Measurements from ENCODE around the gene MRPS22. TPM values are rescaled to one million over a fixed set of nuclear protein-coding genes. Genes with fewer than 3 reads are reported as not detected.
"Not testable (repeated sequence)": the region's sequence is repeated elsewhere in the genome, so short reads cannot be mapped to it uniquely, and the experiment has no call there.

Gene MRPS22
- total RNA-seq, 2 donors from 2014 or later, result 34.1 to 37.8 TPM

- 87% methylated on average over 4 of the region's 4 CpGs for WGBS
- Histone ChIP-seq H3K4me3 (no peak overlapping the region), H3K27ac (no peak overlapping the region), H3K4me1 (replicated peaks) (no peaks in the 10 kb centered on the region), H3K9me3 (no peaks in the 10 kb centered on the region), H3K36me3 (no peaks in the 10 kb centered on the region), H3K27me3 (replicated peaks; ENCODE audit: insufficient read depth) (no peaks in the 10 kb centered on the region)
- intact Hi-C loops (cut with DNase I), result loop anchor here (2.0 to 5.0 kb wide), 2 partner anchors 218 to 391 kb away; no protein-coding TSS in a partner anchor
- DNase-seq (ENCODE audit: low spot score), result no peak
- TF ChIP-seq POLR2A (IDR thresholded peaks at IDR 0.05) (no peak), POLR2AphosphoS5 (IDR thresholded peaks at IDR 0.05) (no peak)
- TF ChIP-seq, protein P1, sequence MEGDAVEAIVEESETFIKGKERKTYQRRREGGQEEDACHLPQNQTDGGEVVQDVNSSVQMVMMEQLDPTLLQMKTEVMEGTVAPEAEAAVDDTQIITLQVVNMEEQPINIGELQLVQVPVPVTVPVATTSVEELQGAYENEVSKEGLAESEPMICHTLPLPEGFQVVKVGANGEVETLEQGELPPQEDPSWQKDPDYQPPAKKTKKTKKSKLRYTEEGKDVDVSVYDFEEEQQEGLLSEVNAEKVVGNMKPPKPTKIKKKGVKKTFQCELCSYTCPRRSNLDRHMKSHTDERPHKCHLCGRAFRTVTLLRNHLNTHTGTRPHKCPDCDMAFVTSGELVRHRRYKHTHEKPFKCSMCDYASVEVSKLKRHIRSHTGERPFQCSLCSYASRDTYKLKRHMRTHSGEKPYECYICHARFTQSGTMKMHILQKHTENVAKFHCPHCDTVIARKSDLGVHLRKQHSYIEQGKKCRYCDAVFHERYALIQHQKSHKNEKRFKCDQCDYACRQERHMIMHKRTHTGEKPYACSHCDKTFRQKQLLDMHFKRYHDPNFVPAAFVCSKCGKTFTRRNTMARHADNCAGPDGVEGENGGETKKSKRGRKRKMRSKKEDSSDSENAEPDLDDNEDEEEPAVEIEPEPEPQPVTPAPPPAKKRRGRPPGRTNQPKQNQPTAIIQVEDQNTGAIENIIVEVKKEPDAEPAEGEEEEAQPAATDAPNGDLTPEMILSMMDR (IDR thresholded peaks at IDR 0.05), result no peak
Measured at GRCh38 chr3:139328356-139328755, 15.5 kb upstream of the MRPS22 start.

DNA sequence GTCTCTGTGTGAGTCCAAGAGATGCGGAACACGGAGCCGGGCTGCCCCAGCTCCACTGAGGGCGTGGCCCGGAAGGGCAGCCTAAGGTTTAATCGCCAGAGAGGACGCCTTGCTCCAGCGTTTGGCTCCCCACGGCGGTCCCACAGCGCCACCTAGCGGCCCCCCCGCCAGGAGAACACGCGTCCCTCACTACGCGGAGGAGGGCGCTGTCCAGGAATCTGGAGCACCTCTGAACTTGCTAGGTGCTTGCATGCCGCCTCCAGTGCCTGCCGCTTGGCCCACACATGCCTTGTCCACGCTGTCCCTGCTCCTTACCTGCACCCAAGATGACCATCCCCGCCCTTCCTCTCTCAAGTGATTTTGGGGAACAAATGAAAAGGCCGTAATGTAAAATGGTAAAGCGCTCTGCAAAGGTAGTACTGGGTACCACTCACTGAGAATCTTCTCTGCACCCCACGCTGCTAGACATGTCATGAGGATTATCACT lies 14.4 kb upstream of the MRPS22 start:
- whole genome bisulfite sequencing, result 13% methylated on average over 19 of the region's 25 CpGs
- no peaks in the 10 kb centered on the region for H3K27me3 ChIP-seq (replicated peaks; ENCODE audit: insufficient read depth)

GRCh38 chr3:139332092-139332491 lies 11.7 kb upstream of the MRPS22 start:
- WGBS, result 79% methylated on average over 2 of the region's 2 CpGs
- DNase-seq (ENCODE audit: low spot score), result no peak
- no peaks in the 10 kb centered on the region for H3K9me3 ChIP-seq

More for the DNA sequence above, 14.4 kb upstream of the MRPS22 start:
- peak; percentile 76 for DNase-seq (ENCODE audit: low spot score)
- Histone ChIP-seq H3K36me3 (no peaks in the 10 kb centered on the region), H3K9me3 (no peaks in the 10 kb centered on the region), H3K4me1 (replicated peaks) (no peaks in the 10 kb centered on the region), H3K4me3 (no peak overlapping the region), H3K27ac (no peak overlapping the region)
- TF ChIP-seq POLR2A (IDR thresholded peaks at IDR 0.05), result no peak
- TF ChIP-seq, protein P1 (IDR thresholded peaks at IDR 0.05), result peak; percentile 95 to 99 (median 97)
- peak; percentile 50 for TF ChIP-seq POLR2AphosphoS5 (IDR thresholded peaks at IDR 0.05)
- intact Hi-C loops (cut with DNase I), result loop anchor here (2.0 to 5.0 kb wide), 2 partner anchors 219 to 392 kb away; no protein-coding TSS in a partner anchor

DNA sequence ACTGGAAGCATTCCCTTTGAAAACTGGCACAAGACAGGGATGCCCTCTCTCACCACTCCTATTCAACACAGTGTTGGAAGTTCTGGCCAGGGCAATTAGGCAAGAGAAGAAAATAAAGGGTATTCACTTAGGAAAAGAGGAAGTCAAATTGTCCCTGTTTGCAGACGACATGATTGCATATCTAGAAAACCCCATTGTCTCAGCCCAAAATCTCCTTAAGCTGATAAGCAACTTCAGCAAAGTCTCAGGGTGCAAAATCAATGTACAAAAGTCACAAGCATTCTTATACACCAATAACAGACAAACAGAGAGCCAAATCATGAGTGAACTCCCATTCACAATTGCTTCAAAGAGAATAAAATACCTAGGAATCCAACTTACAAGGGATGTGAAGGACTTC lies 9.1 kb upstream of the MRPS22 start:
- H3K27me3 ChIP-seq (replicated peaks; ENCODE audit: insufficient read depth); H3K9me3 ChIP-seq; H3K4me3 ChIP-seq; intact Hi-C loops (cut with DNase I); H3K36me3 ChIP-seq; H3K4me1 ChIP-seq (replicated peaks); DNase-seq (ENCODE audit: low spot score); H3K27ac ChIP-seq: not testable (repeated sequence)
- 63% methylated on average over 1 of the region's 1 CpG for WGBS

More at GRCh38 chr3:139332092-139332491, 11.7 kb upstream of the MRPS22 start:
- Histone ChIP-seq H3K27me3 (replicated peaks; ENCODE audit: insufficient read depth) (no peaks in the 10 kb centered on the region), H3K4me3 (no peak overlapping the region), H3K36me3 (no peaks in the 10 kb centered on the region), H3K27ac (no peak overlapping the region), H3K4me1 (replicated peaks) (no peaks in the 10 kb centered on the region)
- TF ChIP-seq, protein P1 (IDR thresholded peaks at IDR 0.05), result no peak
- TF ChIP-seq POLR2AphosphoS5 (IDR thresholded peaks at IDR 0.05) (no peak), POLR2A (IDR thresholded peaks at IDR 0.05) (no peak)
- intact Hi-C loops (cut with DNase I), result no loop called here

DNA sequence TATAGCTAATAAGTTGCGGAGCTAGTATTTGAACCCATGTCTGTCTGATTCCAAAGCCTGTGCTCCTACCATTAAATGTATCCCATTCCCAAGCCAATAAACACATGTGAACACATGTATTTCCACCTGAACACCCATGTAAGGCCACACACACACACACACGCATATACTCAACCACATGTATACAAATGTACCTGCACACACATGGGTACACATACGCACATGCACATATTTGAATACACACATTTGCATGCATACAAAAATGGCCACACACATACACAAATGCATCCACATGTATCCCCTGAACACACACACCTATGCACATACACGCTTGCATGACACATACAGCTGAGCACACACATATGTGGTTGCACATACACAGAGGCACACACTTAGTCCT lies 5.4 kb upstream of the MRPS22 start:
- intact Hi-C loops (cut with DNase I), result no loop called here
- no peak for DNase-seq (ENCODE audit: low spot score)
- Histone ChIP-seq H3K27me3 (replicated peaks; ENCODE audit: insufficient read depth) (no peaks in the 10 kb centered on the region), H3K36me3 (no peaks in the 10 kb centered on the region), H3K4me1 (replicated peaks) (no peaks in the 10 kb centered on the region), H3K9me3 (no peaks in the 10 kb centered on the region), H3K4me3 (no peak overlapping the region), H3K27ac (no peak overlapping the region)
- WGBS, result 88% methylated on average over 4 of the region's 4 CpGs
- TF ChIP-seq POLR2AphosphoS5 (IDR thresholded peaks at IDR 0.05) (no peak), POLR2A (IDR thresholded peaks at IDR 0.05) (no peak)
- TF ChIP-seq, protein P1 (IDR thresholded peaks at IDR 0.05), result no peak

Measured in prostate gland (tissue), 2 donors.